NCI-H510A treated with DMSO at 0.1 percent for 48 hours (cell line): ENCODE results near the gene CHTF8.
A peak's percentile ranks its signal among the peaks of the same experiment; 100 is the strongest.
"Not testable (repeated sequence)": the region's sequence is repeated elsewhere in the genome, so short reads cannot be mapped to it uniquely, and the experiment has no call there.

Experiments used
- DNase-seq: peaks from one replicate; lab custom pipeline; 2025; lab: John Stamatoyannopoulos, UW

CHTF8 gene, protein sequence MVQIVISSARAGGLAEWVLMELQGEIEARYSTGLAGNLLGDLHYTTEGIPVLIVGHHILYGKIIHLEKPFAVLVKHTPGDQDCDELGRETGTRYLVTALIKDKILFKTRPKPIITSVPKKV

GRCh38 chr16:69132424-69133252 lies at the start of gene CHTF8, which contains the start of gene UTP4:
Gene CHTF8, minus strand, starts transcription at chr16:69132588. Its CDS starts 11,130 bp downstream, at chr16:69121458.
Gene UTP4, plus strand, starts transcription at chr16:69132649. Its CDS starts 811 bp downstream, at chr16:69133460.
- peak; percentile 39 for DNase-seq

DNA sequence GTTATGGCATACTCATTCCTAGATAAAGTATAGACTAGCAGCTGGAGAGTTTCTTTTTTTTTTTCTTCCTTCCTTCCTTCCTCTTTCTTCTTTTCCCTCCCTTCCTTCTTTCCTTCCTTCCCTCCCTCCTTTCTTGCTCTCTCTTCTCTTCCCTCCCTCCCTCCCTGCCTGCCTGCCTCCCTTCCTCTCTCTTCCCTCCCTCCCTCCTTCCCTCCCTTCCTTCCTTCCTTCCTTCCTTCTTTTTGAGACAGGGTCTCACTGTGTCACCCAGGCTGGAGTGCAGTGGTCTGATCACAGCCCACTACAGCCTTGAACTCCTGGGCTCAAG lies 47.6 kb upstream of the CHTF8 start:
- DNase-seq = no peak

DNA sequence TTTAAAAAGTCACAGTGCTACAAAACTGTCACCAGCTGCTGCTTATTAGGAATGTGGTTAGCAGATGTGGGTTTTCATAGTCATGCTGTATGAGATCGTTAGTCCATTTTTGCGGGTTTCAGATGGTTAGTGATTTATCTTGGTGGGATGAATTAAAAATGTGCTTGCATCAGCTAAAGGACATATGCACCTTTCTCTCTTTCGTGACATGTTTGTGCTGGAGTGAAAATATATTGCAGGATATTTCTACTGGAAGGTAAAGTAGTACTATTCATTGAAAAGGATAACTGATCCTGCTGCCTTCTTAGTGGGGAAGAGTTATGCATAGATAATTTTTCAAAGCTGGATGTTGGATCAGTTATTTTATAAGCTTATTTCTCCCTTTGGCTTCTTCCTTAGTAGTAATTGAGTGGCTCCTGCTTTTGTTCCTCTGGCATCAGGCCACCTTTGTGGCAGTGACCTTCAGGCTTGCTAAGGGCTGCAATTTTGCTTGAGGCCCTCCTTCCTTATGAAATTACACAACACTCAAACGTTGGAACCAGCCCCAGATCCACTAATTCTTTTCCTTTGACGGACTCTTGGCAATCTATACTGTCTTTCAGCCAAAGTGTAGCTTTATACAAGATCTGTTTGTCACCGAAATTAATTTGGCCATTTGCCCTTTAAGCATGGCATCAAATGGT lies 47.1 kb upstream of the CHTF8 start:
- DNase-seq = no peak

DNA sequence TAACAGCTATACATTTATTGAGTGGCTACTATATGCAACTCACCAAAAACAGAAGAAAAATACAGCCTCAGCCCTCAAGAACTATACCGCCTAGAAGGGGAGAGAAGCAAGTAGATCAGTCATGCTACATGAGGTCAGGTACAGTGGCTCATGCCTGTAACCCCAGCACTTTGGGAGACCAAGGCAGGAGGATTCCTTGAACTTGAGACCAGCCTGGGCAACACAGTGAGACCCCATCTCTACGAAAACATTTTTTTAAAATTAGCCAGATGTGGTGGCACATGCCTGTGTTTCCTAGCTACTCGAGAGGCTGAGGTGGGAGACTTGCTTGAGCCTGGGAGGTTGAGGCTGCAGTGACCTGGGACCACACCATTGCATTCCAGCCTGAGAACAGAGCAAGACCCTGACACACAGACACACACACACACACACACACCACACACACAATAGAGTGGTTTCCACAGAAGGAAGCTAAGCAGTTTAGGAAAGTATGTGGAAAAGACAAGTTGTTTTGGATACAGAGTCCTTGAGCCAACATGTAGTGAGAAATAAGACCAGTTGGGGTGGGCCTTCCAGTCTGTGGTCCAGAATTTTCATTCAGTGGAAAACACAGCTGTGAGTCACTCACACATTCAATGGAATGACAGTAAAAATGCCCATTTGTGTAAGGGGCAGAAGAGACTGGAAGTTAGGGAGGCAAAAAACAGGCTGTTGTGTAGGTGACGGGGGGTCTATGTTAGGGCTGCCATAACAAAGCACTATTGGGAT lies 43.8 kb upstream of the CHTF8 start:
- DNase-seq = no peak

DNA sequence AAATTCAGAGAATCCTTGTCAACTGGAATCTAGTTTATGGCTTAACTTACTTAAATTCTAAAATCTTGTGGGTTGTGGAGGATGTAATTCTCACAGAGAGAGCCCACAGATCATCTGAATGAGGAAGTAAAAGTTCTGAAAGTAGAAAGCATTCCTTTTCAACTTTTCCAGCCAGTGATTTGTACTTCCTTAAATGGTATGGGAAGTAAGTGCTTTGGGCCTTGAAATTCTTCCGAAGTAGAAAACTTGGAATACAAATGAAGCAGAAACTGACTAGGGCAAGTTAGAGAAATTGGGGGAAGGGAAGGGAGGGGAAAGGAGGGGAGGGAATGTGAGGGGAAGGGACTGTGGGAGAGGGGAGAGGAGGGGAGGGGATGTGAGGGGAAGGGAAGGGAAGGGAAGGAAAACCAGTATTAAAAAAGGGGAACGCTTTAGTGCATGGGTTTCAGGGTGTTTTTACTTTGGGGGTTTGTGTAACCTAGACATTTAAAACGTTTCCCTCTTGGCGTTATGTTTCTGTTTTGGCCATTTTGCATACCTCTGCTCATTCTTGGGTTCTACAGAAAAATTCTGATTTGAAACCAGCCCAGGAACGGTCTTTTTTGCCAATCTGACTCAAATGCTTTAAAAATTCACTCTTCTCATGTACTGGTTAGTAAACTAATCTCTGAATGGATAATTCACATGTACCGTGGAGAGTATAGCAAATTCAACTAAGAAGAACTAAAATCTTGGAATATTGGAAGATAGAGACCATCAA lies 39.1 kb upstream of the CHTF8 start:
- DNase-seq = no peak

DNA sequence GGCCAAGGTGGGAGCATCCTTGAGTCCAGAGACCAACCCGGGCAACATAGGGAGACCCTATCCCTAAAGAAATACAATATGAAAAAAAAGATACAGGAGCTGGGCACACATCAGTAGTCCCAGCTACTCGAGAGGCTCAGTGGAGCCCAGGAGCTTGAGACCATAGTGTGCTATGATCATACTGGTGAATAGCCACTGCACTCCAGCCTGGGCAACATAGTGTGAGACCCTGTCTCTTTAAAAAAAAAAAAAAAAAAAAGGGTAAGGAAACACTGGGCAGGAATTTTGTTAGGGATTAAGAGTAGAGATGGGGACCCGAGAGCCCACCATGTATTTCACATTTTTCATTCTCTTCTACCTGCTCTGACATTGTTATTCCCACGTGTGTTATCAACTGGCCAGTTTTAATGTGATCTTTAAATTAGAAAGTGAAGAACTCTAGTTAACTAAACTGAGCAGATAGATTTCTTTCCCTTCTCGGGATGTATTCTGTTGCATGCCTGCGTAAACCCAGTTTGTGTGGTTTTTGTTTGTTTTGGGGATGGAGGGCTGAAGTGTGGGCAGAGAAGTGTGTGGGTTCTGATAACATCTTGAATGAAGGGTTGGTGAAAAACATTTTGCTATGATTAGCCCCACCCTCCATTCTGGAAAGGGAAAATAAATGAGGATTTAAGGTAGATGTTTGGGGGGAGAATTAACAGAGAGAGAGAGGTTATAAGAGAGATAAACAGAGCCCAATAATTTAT lies 37.4 kb upstream of the CHTF8 start:
- no peak for DNase-seq

GRCh38 chr16:69169051-69169450 lies 36.7 kb upstream of the CHTF8 start:
- DNase-seq = no peak

- DNase-seq = no peak
These were observed 34.9 kb upstream of the CHTF8 start for GRCh38 chr16:69166946-69167930.

DNA sequence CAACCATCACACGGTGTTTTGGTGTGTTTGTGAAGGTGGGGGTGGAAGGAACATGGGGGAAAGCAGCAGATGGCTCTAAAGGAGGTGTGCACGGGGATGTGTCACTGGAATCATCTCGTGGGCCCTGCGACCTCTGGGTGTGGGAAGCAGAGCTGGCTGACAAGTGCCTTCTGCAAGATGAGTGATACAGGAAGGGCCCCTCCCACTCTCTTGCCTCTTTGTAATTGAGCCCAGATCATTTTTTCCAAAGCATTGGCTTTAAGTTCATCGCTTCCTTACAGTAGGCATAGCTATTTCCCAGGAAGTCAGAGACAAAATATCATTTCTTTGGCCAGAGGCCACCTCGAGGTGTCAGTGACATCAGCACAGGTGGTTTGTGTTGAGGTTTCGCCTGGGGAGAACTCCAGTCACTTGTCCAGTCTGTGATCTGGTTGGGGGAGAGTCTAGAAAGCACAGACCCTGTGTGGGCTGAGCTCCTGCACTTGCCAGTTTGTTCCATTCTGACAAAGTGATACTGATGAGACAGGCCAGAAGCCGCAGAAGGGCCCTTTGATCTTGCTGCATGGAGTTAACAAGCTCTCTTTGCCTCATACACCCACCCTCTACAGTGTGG lies 33.9 kb upstream of the CHTF8 start:
- DNase-seq = no peak

DNA sequence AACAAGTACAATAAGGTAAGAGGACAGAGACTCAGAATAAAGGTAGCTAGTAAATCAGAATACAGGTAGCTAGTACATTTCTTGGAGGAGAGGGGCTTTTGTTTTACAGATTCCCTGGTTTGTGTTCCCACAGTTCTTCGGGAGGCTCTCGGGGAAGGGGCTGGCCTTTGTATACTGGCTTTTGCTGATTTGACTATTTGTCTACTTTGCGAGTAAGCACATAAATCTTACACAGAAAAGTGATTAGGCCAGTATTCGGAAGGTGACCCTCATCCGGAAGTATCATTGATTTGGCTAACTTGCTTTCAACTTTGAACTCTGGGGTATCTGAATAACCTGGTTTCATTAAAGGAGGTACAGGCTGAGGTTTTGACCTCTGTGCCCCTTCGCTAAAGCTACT lies 33.2 kb upstream of the CHTF8 start:
- DNase-seq = no peak

- no peak for DNase-seq
These were observed 27.8 kb upstream of the CHTF8 start for GRCh38 chr16:69160192-69160591.

DNA sequence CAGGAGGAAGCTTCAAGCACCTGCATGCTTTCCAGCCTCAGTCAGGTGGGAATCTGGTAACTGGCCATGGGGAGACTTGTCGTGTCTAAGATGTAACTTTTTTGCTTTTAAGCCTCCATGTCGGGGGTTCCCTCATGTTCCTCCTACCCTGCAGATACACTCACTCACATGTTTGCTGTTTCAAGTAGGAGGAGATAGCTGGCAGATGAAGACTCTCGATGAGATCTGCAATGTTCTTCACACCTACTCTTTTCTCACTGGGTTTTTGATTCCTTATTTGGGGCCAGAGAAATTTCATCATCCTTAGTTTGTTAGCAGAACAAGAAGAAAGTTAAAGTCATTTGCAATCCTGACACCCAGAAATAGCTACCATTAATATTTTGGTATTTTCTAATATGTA lies 24.8 kb upstream of the CHTF8 start:
- no peak for DNase-seq

GRCh38 chr16:69150146-69150865 lies 17.9 kb upstream of the CHTF8 start:
- DNase-seq = peak; percentile 36

GRCh38 chr16:69149621-69150020 lies 17.2 kb upstream of the CHTF8 start:
- DNase-seq = not testable (repeated sequence)

DNA sequence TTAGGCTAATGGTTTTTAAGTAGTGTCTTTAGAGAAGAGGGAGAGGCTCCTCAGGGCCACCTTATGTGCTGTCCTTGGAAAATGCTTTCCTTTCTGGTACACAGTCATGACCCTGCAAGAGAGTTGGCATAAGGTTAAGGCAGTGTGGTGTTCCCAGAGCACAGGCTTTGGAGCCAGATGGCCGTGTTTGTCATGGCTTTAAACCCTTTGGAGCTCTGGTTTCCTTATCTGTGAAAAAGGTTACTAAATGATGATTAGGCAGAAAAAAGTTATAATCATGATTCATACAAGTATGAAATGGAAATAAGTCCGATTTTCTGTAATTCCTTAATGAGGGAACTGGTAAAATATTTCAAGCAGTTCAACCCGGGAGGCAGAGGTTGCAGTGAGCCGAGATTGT lies 13.3 kb upstream of the CHTF8 start:
- DNase-seq = no peak

DNA sequence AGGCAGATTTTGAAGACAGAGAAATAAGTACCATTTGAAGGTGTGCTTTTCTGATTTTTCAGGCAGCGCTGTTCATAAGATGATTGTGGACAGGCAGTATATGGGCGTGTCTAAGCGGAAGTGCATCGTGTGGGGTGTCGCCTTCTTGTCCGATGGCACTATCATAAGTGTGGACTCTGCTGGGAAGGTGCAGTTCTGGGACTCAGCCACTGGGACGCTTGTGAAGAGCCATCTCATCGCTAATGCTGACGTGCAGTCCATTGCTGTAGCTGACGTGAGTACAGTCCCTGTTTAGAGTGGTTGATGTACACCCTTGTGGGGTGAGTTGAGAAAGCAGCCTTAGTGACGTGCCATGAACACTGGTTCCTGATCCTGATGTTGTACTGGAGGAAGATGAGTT lies 10.7 kb upstream of the CHTF8 start:
- no peak for DNase-seq

- no peak for DNase-seq
These were observed 9.5 kb upstream of the CHTF8 start for GRCh38 chr16:69141936-69142335.

DNA sequence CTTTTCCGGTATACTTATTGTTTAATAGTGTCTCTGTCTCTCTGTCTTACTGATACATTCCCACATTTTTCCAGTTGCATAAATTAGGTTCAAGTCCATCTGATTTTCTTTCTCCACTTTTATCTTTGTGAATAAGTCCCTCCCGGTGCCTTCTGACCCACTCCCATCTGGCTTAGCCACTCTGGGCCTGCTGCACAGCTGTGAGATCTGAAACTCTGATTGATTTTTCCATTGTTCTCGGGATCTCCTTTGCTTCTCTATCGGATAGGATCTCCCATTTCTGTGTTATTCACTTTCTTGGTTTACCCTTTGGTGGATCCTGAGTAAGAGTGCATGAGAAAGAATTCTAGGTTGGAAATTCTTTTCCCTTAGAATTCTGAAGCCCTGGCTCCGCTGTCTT lies 8.6 kb upstream of the CHTF8 start:
- DNase-seq = no peak

- not testable (repeated sequence) for DNase-seq
These were observed 7.1 kb upstream of the CHTF8 start for GRCh38 chr16:69139464-69139863.
